GM19099 (cell line): ENCODE results near the gene SLN.

Experiments
- POLR2A ChIP-seq: IDR thresholded peaks from 3 replicates; pipeline ENCODE4 v1.6.1; 2011; ENCODE audit warnings: low read depth; ENCODE audit not compliant: insufficient read length; ENCODE audit errors: extremely low read depth

Gene SLN

GRCh38 chr11:107711861-107712755 is at the start of gene SLN:
Gene SLN, minus strand, starts transcription at chr11:107712056.
- no peak for TF ChIP-seq POLR2A

- no peak for TF ChIP-seq POLR2A
Observed at GRCh38 chr11:107757661-107758060, 45.8 kb upstream of the SLN start.

GRCh38 chr11:107756553-107756952 is 44.7 kb upstream of the SLN start:
- no peak for TF ChIP-seq POLR2A

- no peak for TF ChIP-seq POLR2A
Observed at GRCh38 chr11:107752949-107753822, 41.3 kb upstream of the SLN start.

DNA sequence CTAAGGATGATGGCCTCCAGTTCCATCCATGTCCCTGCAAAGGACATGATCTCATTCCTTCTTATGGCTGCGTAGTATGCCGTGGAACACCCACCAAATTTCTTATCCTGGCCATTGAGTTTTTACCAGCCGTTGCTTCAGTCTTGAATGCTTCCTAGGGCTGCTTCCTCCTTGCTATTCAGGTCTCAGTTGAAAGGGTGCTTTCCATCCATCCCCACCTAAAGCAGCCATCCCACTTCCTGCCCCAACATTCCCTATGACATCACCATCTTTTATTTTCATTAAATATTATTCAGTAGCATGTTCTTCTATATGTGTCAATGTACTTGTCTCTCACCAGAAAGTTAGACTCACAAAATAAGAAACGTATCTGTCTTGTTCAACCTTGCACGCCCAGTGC is 40.7 kb upstream of the SLN start:
- no peak for TF ChIP-seq POLR2A

DNA sequence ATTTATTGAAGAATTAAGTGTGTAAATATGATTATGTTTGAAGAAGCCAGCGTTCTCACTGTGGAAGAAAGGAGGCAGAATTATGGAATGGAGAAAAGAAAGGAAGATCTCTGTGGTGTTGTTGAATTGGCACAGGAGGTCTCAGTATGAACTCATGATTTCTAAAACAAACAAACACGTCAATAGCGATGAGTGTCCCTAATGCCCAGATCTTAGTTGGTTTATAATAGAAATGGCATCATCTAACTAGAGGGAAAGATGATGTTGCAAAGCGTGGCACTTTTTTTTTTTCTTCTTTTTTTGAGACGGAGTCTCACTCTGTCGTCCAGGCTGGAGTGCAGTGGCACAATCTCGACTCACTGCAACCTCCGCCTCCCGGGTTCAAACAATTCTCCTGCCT is 39.2 kb upstream of the SLN start:
- no peak for TF ChIP-seq POLR2A

DNA sequence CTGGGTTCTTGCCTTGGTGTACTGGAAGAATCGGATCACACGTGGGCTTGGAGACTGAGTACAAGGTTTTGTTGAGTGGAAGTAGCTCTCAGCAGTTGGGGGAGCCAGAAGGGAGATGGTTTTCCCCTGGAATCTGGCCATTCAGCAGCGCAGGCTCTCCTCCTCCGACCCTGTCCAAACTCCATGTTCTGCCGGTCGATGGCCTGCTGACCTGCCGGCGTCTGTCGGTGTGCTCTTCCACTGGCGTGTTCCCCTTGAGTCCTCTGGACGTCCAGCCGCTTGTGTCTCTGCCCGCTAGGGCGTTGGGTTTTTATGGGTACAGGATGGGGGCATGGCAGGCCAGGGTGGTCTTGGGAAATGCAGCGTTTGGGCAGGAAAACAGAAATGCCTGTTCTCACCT is 38.5 kb upstream of the SLN start:
- TF ChIP-seq POLR2A = no peak

DNA sequence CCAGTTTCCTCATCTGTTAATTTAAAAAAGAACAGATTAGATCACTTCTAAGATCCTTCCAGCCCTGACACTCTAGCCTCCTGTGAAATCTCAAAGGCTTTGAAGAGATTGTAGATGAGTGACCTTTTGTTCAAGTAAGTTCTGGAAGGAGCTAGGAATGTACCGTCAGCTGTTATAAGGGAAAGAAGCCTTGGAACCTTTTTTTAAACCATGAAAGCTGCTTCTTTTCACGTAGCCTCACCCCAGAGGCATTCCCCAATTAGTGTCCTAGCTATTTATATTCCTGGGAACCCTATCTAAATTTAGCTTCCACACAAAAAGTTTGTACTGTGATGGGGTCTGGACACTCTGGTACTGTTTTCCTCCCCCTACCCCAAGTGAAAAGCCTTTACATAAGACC is 35.8 kb upstream of the SLN start:
- TF ChIP-seq POLR2A = no peak

DNA sequence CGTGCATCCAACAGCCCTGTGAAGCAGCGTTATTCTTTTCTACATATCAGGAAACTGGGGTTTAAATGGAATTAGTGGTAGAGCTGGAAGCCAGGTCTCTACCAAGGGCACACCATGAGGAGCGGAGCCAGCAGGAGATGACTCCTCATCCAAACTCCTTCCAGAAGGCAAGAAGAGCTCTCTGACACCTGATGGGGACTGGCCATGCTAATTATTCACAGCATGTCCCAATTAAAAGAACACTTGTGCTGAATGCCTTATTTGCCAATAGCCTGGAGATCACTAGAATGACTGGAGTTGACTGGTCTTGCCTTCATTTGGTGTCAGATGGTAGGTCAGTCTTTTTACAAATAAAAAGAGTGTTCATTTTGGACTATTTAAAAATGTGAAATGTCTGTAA is 32.9 kb upstream of the SLN start:
- no peak for TF ChIP-seq POLR2A

- TF ChIP-seq POLR2A = no peak
Observed at GRCh38 chr11:107743191-107743590, 31.3 kb upstream of the SLN start.

GRCh38 chr11:107741044-107741823 is 29.4 kb upstream of the SLN start:
- no peak for TF ChIP-seq POLR2A

DNA sequence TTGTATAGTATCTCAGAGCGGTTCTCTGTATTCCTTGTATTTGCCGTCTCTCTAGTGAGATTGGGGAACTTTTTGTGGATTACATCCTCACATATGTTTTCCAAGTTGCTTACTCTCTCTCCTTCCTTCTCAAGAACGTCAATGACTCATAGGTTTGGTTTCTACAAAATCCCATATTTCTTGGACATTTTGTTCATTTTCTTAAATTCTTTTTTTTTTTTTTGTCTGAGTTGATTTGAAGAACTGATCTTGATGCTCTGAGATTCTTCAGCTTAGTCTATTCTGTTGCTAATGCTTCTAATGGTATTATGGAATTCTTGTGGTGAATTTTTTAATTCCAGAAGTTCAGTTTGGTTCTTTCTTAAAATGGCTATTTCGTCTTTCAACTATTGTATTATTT is 28.4 kb upstream of the SLN start:
- TF ChIP-seq POLR2A = no peak

- no peak for TF ChIP-seq POLR2A
Observed at GRCh38 chr11:107736546-107736945, 24.7 kb upstream of the SLN start.

- TF ChIP-seq POLR2A = no peak
Observed at GRCh38 chr11:107733518-107733917, 21.7 kb upstream of the SLN start.

DNA sequence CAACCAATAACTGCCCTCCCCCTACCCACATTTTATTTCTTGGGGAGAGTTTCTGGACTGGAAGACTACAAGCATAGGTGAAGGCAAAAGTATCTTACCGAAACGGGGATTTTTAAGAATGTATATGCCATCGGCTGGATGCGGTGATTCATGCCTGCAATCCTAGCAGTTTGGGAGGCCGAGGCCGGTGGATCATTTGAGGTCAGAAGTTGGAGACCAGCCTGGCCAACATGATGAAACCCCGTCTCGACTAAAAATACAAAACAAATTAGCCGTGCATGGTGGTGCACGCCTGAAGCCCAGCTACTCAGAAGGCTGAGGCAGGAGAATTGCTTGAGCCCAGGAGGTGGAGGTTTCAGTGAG is 20.8 kb upstream of the SLN start:
- TF ChIP-seq POLR2A = no peak
